ENCODE results near the gene FGF3. TPM values are rescaled to one million over a fixed set of nuclear protein-coding genes. Genes with fewer than 3 reads are reported as not detected.

FGF3 gene
- 0.30 TPM for total RNA-seq

GRCh38 chr11:69818603-69819441, at the start of gene FGF3:
FGF3 (minus strand) TSS chr11:69819416; CDS start chr11:69818933, 483 bp downstream.
- DNase-seq, result no peak

DNA sequence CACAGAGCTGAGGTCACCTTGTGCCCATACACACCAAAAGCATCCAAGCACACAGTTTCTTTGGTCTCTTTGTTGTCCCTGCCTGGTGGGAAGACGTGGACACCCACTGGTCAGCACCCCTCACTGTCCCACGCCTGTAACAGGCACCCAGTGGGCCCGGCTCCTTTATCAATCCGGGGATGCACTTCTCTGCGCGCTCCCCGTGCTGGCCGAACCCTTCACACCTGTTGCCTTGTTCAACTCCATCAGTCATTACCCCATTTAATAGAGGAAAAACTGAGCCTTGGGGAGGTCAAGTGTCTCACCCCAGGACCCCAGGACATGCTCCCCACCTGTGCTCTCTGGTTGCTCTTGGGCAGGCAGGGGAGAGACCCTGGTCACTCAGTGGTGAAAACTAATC, 49.7 kb upstream of the FGF3 start:
- DNase-seq, result no peak

GRCh38 chr11:69868006-69868810, 49.0 kb upstream of the FGF3 start:
- DNase-seq, result no peak

DNA sequence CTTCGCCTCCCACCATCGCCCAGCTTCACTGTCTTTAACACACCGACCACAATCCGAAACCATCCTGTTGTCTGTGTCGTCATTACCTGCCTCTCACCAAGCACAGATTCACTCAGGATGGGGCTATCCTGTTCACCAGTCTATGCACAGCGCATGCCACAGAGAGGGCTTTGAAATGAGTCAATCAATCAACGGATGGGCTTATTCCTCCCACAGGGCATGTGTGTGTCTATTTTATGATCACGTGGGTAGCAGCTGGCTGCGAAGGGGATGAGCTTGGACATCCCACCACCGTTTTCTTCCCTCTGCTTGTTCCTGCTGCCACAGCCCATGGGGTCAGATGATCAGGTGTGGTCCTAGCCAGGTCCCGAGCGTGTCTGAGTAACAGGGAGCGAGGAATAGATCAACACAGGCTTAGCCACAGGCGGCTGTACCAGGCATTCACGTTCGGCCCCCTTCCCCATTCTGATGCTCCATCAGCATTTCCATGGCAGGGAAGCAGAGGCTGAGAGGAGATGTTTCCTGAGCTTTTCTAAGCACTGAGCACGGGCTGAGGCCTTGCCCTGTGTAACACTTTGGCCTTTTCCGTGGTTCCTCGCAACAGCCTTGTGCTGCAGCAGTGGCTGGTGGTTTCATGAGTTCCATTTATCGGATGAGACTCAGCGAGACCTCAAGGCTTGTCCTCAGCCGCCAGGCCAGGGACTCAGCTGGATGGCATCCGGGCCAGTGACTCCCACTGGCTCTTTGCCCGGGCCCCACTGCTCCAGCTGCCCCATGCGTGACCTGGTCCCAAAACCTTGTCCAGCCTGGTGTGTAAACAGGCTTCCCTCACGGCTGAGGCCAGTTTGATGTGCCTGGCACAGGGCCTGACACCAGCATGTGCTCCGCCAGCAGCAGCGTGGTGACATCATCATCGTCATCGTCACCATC, 48.1 kb upstream of the FGF3 start:
- no peak for DNase-seq

DNA sequence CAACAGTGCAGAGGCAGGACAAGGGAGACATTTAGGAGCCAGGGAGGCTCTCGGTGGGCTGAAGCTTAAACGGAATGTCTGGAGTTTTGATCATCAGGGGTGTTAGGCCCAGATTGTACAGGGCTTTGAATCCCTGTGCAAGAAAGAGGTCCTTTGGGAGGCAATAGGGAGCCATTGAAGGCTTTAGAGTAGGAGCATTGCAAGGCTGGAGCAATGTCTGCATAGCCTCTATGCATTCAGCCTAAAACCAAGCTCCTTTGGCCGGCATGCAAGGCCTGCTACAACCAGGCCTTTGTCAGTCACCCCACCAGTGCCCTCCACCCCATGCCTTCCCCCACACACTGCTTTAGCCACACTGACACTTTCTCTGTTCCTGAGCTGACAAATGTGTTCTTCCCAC, 47.4 kb upstream of the FGF3 start:
- DNase-seq, result no peak

- DNase-seq, result no peak
Observed at GRCh38 chr11:69865707-69866106, 46.5 kb upstream of the FGF3 start.

- no peak for DNase-seq
Observed at GRCh38 chr11:69864686-69865661, 45.8 kb upstream of the FGF3 start.

DNA sequence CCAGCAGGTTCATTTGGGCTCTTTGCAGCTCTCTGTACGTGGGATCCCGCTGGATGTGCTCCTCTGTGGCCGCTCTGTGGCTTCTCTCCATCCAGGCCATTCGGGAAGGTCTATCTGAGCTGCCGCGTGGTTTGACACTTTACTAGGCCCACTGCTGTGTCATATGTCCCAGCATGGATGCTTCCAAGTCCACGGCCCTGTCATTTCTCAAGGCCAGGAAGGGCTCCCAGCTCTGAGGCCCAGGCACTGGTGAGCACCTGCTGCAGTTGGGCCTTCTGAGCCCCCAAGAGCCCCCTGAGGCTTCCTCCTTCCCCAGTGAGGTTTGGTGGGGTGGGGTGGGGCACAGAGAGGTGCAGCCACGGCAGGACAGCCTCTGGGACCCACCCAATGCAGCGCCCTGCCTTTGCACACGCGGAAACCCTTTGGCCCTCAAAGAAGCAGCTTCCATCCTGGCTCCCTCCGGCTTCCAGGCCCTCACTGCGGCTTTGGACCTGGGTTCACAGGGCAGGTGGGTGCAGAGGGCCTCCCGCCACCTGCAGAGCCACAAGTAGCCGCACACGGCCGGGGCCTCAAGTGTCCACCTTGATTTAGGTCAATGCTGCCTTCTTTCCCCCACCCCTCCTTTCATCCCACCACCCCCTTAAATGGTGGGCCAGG, 44.5 kb upstream of the FGF3 start:
- DNase-seq, result no peak

DNA sequence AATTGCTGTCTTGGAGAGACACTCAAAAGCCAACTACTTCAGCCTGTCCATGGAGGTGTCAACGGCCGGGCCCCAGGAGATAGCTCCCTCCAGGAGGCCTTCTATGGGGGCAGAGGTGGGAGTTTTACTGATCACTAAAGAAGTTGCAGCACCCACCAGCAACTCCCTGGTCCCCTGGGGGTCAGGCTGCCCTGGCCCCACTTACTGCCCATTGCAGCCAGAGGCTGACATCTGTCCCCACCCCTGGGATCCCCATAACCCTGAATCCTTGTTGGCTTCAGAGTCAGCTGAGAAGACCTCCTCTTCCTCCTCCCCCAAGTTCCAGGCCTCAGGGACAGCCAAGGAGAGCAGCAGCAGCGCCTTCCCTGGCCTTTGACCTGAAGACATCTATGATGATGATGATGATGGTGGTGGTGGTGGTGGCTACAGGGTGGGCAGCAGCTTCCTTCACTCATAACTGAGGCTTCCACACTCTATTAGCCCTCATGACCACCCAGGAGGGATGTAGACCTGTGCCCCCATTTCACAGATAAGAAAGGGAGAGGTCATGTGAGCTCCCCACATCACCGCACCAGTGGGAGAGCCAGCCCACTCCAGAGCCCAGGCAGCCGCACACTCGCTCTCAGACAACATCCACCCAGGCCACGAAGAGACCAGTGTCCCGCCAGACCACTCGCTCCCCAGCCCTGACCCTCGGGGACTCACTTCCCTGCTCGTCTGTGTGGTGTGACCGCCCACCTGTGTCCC, 43.8 kb upstream of the FGF3 start:
- no peak for DNase-seq

DNA sequence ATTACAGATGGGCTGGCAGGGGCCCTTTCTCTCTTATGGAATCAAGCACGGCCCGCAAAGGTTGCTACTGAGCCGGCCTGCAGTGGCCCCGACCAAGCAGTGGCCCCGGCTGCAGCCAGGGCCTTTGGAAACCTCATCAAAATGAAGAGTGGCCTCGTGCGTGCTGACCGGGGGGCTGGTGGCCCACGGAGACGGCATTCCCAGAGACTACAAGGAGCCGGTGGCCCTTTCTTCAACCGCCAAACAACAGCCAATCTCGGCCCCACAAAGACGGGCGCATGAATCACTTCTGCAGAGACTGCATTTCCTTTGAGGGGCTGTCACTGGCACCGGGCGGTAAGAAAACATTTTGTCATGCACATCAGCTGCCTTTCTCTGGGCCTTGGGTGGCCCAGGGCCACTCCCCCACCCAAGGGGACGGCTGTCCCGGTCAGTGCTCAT, 43.1 kb upstream of the FGF3 start:
- no peak for DNase-seq

GRCh38 chr11:69861901-69862300, 42.7 kb upstream of the FGF3 start:
- no peak for DNase-seq

- DNase-seq, result no peak
Observed at GRCh38 chr11:69860796-69861445, 41.7 kb upstream of the FGF3 start.

- no peak for DNase-seq
Observed at GRCh38 chr11:69860244-69860643, 41.0 kb upstream of the FGF3 start.

GRCh38 chr11:69859275-69859934, 40.2 kb upstream of the FGF3 start:
- no peak for DNase-seq

DNA sequence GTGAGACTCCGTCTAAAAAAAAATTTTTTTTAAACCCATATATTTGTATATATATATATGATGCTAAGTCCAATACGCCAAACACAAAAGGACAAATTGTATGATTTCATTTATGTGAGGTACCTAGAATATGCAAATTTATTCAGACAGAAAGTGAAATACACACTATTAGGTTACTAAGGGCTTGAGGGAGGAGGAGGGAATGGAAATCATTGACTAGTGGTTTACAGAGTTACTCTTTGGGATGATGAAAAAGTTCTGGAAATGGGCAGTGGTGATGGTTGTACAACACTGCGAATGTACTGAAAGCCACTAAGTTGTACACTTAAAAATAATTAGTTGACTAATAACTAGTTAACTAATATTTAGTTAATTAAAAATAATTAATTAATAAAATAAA, 36.2 kb upstream of the FGF3 start:
- DNase-seq, result no peak

DNA sequence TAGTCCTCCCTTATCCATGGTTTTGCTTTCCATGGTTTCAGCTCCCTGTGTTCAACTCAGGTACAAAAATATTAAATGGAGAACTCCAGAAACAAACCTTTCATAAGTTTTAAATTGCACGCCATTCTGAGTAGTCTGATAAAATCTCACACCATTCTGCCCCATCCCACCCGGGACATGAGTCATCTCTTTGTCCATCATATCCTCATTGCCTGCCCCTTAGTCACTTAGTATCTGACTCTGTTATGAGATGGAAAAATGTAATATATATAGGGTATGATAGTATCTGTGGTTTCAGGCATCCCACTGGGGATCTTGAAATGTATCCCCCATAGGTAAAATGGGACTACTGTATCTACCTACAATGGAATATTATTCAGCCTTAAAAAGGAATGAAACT, 35.5 kb upstream of the FGF3 start:
- DNase-seq, result no peak

- no peak for DNase-seq
Observed at GRCh38 chr11:69852056-69852455, 32.8 kb upstream of the FGF3 start.

- DNase-seq, result no peak
Observed at GRCh38 chr11:69848201-69848600, 29.0 kb upstream of the FGF3 start.

DNA sequence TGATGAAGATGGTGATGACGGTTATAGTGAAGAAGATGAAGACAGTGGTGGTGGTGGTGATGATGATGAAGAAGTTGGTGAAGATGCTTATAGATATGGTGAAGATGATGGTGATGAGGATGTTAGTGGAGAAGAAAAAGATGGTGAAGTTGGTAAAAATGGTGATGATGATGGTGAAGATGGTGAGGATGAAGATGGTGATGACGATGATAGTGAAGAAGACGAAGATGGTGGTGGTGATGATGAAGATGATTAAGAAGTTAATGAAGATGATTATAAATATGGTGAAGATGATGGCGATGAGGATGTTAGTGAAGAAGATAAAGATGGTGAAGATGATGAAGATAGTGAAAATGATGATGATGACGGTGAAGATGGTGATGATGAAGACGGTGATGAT, 25.2 kb upstream of the FGF3 start:
- DNase-seq, result no peak
